ENCODE data around the gene EME2. TPM values are rescaled to one million over a fixed set of nuclear protein-coding genes. Genes with fewer than 3 reads are reported as not detected.

EME2 gene
- total RNA-seq, 4 donors from 2014 or later, result 12.8 to 31.8 (median 22.0) TPM

DNA sequence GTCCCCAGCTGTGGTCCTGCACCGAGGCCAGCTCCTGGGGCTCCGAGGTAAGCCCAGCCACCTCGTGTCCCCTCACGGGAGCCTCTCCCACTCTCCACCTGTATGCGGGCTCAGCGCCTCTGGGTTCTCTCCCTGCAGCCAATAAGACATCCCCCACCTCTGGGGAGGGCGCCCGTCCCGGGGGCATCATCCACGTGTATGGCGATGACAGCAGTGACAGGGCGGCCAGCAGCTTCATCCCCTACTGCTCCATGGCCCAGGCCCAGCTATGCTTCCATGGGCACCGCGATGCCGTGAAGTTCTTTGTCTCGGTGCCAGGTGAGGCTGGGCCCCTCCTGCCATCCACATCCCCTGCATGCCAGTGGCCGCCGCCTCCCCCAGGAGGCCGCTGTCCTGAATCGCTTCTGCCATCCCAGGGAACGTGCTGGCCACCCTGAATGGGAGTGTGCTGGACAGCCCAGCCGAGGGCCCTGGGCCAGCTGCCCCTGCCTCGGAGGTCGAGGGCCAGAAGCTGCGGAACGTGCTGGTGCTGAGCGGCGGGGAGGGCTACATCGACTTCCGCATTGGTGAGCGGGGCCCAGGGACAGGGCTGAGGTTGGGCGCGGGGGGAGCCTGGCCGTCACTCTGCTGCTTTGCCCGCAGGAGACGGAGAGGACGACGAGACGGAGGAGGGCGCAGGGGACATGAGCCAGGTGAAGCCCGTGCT, 4.4 kb upstream of the EME2 start:
- peaks cover 11 to 15% of the 10 kb centered on the region in 2 donors for H3K4me1 ChIP-seq
- peaks cover 36 to 43% of the 10 kb centered on the region in 2 donors for H3K36me3 ChIP-seq
- intact Hi-C loops (cut with DNase I), result no loop called here
- no peaks in the 10 kb centered on the region for H3K27me3 ChIP-seq
- TF ChIP-seq, protein P1, sequence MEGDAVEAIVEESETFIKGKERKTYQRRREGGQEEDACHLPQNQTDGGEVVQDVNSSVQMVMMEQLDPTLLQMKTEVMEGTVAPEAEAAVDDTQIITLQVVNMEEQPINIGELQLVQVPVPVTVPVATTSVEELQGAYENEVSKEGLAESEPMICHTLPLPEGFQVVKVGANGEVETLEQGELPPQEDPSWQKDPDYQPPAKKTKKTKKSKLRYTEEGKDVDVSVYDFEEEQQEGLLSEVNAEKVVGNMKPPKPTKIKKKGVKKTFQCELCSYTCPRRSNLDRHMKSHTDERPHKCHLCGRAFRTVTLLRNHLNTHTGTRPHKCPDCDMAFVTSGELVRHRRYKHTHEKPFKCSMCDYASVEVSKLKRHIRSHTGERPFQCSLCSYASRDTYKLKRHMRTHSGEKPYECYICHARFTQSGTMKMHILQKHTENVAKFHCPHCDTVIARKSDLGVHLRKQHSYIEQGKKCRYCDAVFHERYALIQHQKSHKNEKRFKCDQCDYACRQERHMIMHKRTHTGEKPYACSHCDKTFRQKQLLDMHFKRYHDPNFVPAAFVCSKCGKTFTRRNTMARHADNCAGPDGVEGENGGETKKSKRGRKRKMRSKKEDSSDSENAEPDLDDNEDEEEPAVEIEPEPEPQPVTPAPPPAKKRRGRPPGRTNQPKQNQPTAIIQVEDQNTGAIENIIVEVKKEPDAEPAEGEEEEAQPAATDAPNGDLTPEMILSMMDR (IDR thresholded peaks at IDR 0.05), result no peak
- no peak for TF ChIP-seq POLR2A (IDR thresholded peaks at IDR 0.05)
- no peaks in the 10 kb centered on the region for H3K9me3 ChIP-seq
- no peak overlapping the region for H3K4me3 ChIP-seq (replicated peaks in 1 of 3)
- no peak for DNase-seq
- H3K27ac ChIP-seq, result no peak overlapping the region
- WGBS, 2 donors, result 94% methylated on average over 27 to 29 of the region's 41 CpGs

DNA sequence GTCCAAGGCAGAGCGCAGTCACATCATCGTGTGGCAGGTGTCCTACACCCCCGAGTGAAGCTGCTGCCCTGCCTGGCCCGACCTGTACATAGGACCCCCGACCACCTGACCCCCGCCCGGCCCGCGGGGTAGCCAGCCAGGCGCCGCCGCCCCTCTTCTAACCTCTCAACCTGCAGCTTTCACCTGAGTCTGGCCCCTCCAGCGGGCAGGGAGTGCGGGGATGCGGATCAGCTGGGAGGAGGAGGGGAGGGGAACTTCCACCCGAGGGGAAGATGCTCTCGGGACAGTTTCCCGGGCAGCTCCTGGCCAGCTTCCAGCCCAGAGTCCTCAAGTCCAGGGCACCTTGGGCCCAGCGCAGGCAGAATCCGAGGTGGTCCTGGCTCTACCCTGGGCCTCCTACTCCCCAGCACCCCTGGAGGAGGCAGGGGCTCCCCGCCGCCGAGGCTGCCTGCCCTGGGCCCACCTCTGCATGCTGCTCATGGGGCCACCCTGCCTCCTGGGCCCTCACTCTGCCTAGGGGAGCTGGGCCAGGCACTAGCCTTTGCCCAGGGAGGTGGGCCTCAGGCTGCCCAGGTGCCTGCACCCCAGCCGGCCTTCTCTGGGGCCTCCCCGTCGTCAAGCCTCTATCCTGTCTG, 3.7 kb upstream of the EME2 start:
- 87 to 93% methylated on average over 15 to 23 of the region's 26 CpGs for WGBS, 2 donors
- H3K9me3 ChIP-seq, result no peaks in the 10 kb centered on the region
- TF ChIP-seq POLR2A (IDR thresholded peaks at IDR 0.05), result no peak
- TF ChIP-seq, protein P1 (IDR thresholded peaks at IDR 0.05), result no peak
- H3K4me3 ChIP-seq (replicated peaks in 1 of 3), result no peak overlapping the region
- no peaks in the 10 kb centered on the region for H3K27me3 ChIP-seq
- peaks cover 15 to 17% of the 10 kb centered on the region in 2 donors for H3K4me1 ChIP-seq
- no peak overlapping the region for H3K27ac ChIP-seq
- H3K36me3 ChIP-seq, result peaks cover 36 to 39% of the 10 kb centered on the region in 2 donors
- no peak for DNase-seq
- intact Hi-C loops (cut with DNase I), result no loop called here

DNA sequence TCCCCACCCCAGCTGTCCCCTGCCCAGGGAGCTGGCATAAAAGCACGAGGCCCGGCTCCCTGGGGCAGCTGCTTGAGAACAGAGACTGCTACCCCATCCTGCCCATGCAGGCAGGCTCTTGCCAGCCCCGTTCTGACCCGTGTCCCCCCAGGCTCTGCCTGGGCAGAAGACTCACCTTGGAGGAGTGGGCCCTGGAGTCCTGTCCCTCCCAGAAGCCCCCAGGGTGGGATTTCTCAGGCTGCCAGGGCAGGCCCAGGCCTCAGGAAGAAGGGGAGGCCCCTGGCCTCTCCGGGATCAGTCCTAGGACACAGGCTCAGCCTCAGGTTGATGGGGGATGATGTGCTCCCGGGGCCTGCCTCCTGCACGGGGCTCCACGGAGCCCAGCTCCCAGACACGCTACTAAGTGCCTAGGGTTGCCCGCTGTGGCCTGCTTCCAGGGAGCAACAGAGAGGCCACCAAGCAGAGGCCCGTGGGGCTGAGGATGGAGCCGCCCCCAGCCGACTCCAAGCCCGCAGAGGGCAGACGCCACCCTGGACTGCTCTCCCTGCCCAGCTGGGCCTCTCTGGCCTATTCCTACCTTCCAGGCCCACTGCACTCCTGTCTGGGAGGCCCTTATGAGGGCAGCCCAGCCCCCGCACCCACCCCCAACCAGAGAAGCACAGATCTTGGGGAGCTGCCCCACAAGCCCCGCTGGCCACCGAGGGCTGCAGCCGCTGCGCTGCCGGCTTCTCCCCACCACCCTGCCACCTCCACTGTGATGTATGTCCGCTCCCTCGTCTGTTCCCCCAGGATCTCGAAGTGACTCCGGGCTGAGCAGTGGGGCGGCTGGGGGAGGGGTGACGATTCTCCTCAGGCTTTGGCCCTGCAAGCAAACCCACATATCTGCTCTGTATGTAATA, 3.0 kb upstream of the EME2 start:
- DNase-seq, result no peak
- no peaks in the 10 kb centered on the region for H3K27me3 ChIP-seq
- H3K4me3 ChIP-seq (replicated peaks in 1 of 3), result no peak overlapping the region
- no peaks in the 10 kb centered on the region for H3K9me3 ChIP-seq
- H3K36me3 ChIP-seq, result peaks cover 29 to 31% of the 10 kb centered on the region in 2 donors
- intact Hi-C loops (cut with DNase I), result no loop called here
- TF ChIP-seq, protein P1 (IDR thresholded peaks at IDR 0.05), result no peak
- no peak for TF ChIP-seq POLR2A (IDR thresholded peaks at IDR 0.05)
- peak overlapping the region in 1 of 3 donors; percentile 64 for H3K27ac ChIP-seq
- H3K4me1 ChIP-seq, result peaks cover 23 to 24% of the 10 kb centered on the region in 2 donors
- WGBS, 2 donors, result 82 to 87% methylated on average over 11 to 17 of the region's 27 CpGs

DNA sequence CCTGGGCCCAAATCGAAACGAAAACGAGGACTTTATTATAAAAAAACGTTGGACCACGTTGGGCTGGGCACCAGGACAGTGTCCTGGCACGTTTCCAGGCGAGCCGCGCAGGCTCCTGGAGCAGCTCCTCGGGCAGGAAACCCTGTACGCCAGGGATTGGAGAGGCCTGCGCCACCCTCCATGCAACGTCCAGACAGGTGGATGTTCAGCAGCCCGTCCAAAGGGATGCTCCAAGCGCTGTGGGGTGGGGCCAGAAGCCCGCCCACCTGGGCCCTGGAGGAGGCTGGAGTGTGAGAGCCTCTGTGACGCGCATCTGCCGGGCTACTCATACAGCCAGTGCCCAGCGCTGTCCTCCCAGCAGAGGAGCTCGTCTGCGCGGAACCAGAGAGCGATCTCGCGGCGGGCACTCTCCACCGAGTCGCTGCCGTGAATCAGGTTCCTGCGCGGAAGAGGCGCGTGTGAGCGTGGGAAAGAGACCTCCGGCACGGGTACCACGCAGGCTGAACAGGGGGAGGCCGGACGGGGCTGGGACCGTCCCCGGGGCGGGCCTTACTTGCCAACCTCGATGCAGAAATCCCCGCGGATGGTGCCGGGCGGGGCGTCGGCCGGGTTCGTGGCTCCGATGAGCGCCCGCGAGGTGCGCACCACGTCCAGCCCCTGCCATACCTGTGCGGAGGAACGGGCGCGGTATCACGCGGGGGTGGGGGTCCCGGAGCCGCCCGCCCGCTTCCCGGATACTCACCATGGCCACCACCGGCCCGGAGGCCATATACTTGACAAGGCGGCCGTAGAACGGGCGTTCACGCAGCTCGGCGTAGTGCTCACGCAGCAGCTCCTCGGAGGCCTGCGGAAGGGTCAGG, 2.1 kb upstream of the EME2 start:
- TF ChIP-seq, protein P1 (IDR thresholded peaks at IDR 0.05), result peak in 1 of 6 experiments; percentile 0
- peak in 1 of 2 donors; percentile 25 for TF ChIP-seq POLR2A (IDR thresholded peaks at IDR 0.05)
- intact Hi-C loops (cut with DNase I), result no loop called here
- DNase-seq, result peak; percentile 86 to 87

More for the DNA sequence above, 2.1 kb upstream of the EME2 start:
- Histone ChIP-seq H3K4me3 (replicated peaks in 1 of 3) (peak overlapping the region; percentile 31 to 97 (median 86)), H3K4me1 (peaks cover 23 to 26% of the 10 kb centered on the region in 2 donors), H3K36me3 (peaks cover 21 to 28% of the 10 kb centered on the region in 2 donors), H3K9me3 (no peaks in the 10 kb centered on the region), H3K27me3 (no peaks in the 10 kb centered on the region), H3K27ac (peak overlapping the region; percentile 46 to 64 (median 48))
- 9 to 25% methylated on average over 12 to 15 of the region's 81 CpGs for WGBS, 2 donors

All from thyroid gland (tissue), 4 donors.